ENCODE measurements around the gene RMP24.

RMP24 gene

DNA sequence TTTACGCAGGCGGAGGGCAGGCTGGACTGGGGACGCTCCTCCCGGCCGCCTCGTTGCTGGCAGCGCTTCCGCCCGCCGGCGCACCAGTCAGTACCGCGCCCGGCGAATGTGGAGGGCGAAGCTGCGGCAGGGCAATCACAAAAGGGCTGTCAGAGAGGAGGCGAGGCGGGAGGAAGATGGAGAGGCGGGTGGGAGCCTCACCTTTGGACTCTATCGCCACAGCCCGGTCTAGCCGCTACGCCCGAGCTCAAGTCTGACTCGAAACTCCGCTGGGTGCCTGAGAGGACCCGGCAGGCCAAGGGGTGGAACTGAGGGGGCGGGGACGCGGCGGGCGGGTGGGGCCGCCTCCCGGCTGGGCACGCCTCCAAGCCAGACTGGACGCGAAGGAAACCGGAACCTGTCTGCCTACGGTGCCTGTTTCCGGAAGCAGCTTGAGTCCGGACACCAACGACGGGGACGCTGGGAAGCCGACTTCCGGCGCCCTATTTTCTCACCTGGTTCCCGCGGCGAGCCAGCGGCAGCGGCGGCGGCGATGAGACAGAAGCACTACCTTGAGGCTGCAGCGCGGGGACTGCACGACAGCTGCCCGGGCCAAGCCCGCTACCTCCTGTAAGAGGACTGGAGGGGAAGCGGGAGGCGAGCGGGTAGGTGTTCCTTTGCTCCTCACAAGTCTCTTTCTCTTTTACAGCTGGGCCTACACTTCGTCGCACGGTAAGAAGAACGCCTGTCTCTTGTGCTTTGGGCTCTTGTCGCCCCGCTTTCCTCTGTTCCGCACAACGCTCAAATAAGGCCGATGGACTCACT is at the start of gene RMP24 (continued):
- TF ChIP-seq ZNF234 (CRISPR knock-in tag; conservative IDR thresholded peaks at IDR 0.05), result peak; percentile 51; the same call in 1 of the 2 replicates
- TF ChIP-seq SKI (IDR thresholded peaks at IDR 0.05; ENCODE audit: partially characterized antibody), result peak; percentile 75
- TF ChIP-seq NCOA2 (CRISPR knock-in tag; IDR thresholded peaks at IDR 0.05), result peak; percentile 29; the same call in 1 of the 2 replicates
- 0 out of 2 replicates have a peak, but pooled peaks have one; percentile 52 for TF ChIP-seq ZMYM3 (CRISPR knock-in tag; IDR thresholded peaks at IDR 0.05)
- TF ChIP-seq, protein P1, sequence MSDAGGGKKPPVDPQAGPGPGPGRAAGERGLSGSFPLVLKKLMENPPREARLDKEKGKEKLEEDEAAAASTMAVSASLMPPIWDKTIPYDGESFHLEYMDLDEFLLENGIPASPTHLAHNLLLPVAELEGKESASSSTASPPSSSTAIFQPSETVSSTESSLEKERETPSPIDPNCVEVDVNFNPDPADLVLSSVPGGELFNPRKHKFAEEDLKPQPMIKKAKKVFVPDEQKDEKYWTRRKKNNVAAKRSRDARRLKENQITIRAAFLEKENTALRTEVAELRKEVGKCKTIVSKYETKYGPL (CRISPR knock-in tag; IDR thresholded peaks at IDR 0.05), result no peak
- TF ChIP-seq, protein P2, sequence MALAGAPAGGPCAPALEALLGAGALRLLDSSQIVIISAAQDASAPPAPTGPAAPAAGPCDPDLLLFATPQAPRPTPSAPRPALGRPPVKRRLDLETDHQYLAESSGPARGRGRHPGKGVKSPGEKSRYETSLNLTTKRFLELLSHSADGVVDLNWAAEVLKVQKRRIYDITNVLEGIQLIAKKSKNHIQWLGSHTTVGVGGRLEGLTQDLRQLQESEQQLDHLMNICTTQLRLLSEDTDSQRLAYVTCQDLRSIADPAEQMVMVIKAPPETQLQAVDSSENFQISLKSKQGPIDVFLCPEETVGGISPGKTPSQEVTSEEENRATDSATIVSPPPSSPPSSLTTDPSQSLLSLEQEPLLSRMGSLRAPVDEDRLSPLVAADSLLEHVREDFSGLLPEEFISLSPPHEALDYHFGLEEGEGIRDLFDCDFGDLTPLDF (CRISPR knock-in tag; IDR thresholded peaks at IDR 0.05), result peak; percentile 53; the same call in 1 of the 2 replicates
- peak; percentile 90 for TF ChIP-seq DNMT3B (CRISPR knock-in tag; conservative IDR thresholded peaks at IDR 0.05)
- no peak; the same call in 1 of the 2 replicates for TF ChIP-seq ZNF33A (CRISPR knock-in tag; IDR thresholded peaks at IDR 0.05; ENCODE audit: borderline replicate concordance)
- peak; percentile 94 for TF ChIP-seq KMT2B (CRISPR knock-in tag; IDR thresholded peaks at IDR 0.05)
- TF ChIP-seq FOSL2 (CRISPR knock-in tag; IDR thresholded peaks at IDR 0.05), result peak; percentile 60
- no peak; the same call in 1 of the 2 replicates for TF ChIP-seq ZNF33B (CRISPR knock-in tag; IDR thresholded peaks at IDR 0.05)
- peak; percentile 89 for TF ChIP-seq HNF4A (CRISPR knock-in tag; IDR thresholded peaks at IDR 0.05)
- no peak for TF ChIP-seq REXO4 (CRISPR knock-in tag; IDR thresholded peaks at IDR 0.05; ENCODE audit: borderline replicate concordance)
- peak; percentile 83 for TF ChIP-seq ZSCAN21 (CRISPR knock-in tag; IDR thresholded peaks at IDR 0.05; ENCODE audit: borderline replicate concordance)
- peak; percentile 95 for TF ChIP-seq YEATS4 (CRISPR knock-in tag; IDR thresholded peaks at IDR 0.05; ENCODE audit: borderline replicate concordance)
- TF ChIP-seq ZNF724P (CRISPR knock-in tag; IDR thresholded peaks at IDR 0.05; ENCODE audit: borderline replicate concordance), result 0 out of 2 replicates have a peak, but pooled peaks have one; percentile 20
- peak; percentile 95 for TF ChIP-seq HOXA3 (CRISPR knock-in tag; IDR thresholded peaks at IDR 0.05)
- TF ChIP-seq GZF1 (CRISPR knock-in tag; IDR thresholded peaks at IDR 0.05), result no peak
- TF ChIP-seq ZKSCAN5 (CRISPR knock-in tag; IDR thresholded peaks at IDR 0.05), result no peak
- TF ChIP-seq TCF7 (IDR thresholded peaks at IDR 0.05; ENCODE audit: low read depth), result no peak
- peak; percentile 91; the same call in 1 of the 2 replicates for TF ChIP-seq ZNF782 (CRISPR knock-in tag; IDR thresholded peaks at IDR 0.05; ENCODE audit: borderline replicate concordance)
- no peak for TF ChIP-seq ZNF138 (CRISPR knock-in tag; IDR thresholded peaks at IDR 0.05; ENCODE audit: low read depth)
- TF ChIP-seq, protein P3, sequence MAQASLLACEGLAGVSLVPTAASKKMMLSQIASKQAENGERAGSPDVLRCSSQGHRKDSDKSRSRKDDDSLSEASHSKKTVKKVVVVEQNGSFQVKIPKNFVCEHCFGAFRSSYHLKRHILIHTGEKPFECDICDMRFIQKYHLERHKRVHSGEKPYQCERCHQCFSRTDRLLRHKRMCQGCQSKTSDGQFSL (CRISPR knock-in tag; IDR thresholded peaks at IDR 0.05), result peak; percentile 63; the same call in 1 of the 2 replicates
- TF ChIP-seq KLF12 (CRISPR knock-in tag; IDR thresholded peaks at IDR 0.05; ENCODE audit: borderline replicate concordance), result peak; percentile 93; the same call in 1 of the 2 replicates
- no peak for TF ChIP-seq TEAD2 (CRISPR knock-in tag; IDR thresholded peaks at IDR 0.05)
- TF ChIP-seq IRF2 (CRISPR knock-in tag; IDR thresholded peaks at IDR 0.05), result peak; percentile 94; the same call in 1 of the 2 replicates
- no peak for TF ChIP-seq CENPX (CRISPR knock-in tag; IDR thresholded peaks at IDR 0.05)
- TF ChIP-seq, protein P4, sequence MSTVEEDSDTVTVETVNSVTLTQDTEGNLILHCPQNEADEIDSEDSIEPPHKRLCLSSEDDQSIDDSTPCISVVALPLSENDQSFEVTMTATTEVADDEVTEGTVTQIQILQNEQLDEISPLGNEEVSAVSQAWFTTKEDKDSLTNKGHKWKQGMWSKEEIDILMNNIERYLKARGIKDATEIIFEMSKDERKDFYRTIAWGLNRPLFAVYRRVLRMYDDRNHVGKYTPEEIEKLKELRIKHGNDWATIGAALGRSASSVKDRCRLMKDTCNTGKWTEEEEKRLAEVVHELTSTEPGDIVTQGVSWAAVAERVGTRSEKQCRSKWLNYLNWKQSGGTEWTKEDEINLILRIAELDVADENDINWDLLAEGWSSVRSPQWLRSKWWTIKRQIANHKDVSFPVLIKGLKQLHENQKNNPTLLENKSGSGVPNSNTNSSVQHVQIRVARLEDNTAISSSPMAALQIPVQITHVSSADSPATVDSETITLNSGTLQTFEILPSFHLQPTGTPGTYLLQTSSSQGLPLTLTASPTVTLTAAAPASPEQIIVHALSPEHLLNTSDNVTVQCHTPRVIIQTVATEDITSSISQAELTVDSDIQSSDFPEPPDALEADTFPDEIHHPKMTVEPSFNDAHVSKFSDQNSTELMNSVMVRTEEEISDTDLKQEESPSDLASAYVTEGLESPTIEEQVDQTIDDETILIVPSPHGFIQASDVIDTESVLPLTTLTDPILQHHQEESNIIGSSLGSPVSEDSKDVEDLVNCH (CRISPR knock-in tag; IDR thresholded peaks at IDR 0.05), result no peak
